Heart left ventricle (tissue), 16 donors: ENCODE data around the gene CRACR2A. TPM values are rescaled to one million over a fixed set of nuclear protein-coding genes. Genes with fewer than 3 reads are reported as not detected.

Experiments
- ATAC-seq, 4 donors: fragments of 200-7000 bp; cut with Tn5 transposase; one replicate each; pipeline ENCODE4 v1.9.1; 2020 to 2022; ENCODE audit warnings: moderate library complexity in 4 of 4, mild to moderate bottlenecking in 3 of 4, moderate number of reproducible peaks in 1 of 4
- DNase-seq, 5 donors: peaks; one replicate each; pipeline ENCODE4 v3.0.0-alpha.2; 2020
- H3K27ac ChIP-seq, 12 donors: fragments of 200-600 bp; sonication (generic) in 4 of 12; one replicate each; pipeline versions ENCODE4 v1.5.0 to v1.8.0; 2016 to 2022; ENCODE audit warnings: mild to moderate bottlenecking in 2 of 12
- H3K27me3 ChIP-seq, 9 donors: fragments of 200-600 bp; sonication (generic) in 2 of 9; one replicate each; pipeline versions ENCODE4 v1.5.1 to v1.8.0; 2016 to 2022; ENCODE audit warnings: mild to moderate bottlenecking in 3 of 9
- H3K36me3 ChIP-seq, 9 donors: fragments of 200-600 bp; sonication (generic) in 2 of 9; one replicate each; pipeline versions ENCODE4 v1.5.0 to v1.8.0; 2018 to 2022; ENCODE audit warnings: mild to moderate bottlenecking in 2 of 9
- H3K4me1 ChIP-seq, 12 donors: fragments of 200-600 bp; sonication (generic) in 4 of 12; one replicate each; pipeline versions ENCODE4 v1.5.0 to v1.8.0; 2016 to 2022; ENCODE audit warnings: mild to moderate bottlenecking in 3 of 12
- H3K4me3 ChIP-seq, 12 donors: fragments of 200-600 bp; sonication (generic) in 4 of 12; one replicate each; pipeline versions ENCODE4 v1.5.0 to v1.8.0; 2017 to 2022; ENCODE audit warnings: mild to moderate bottlenecking in 9 of 12, moderate library complexity in 4 of 12
- H3K9me3 ChIP-seq, 12 donors: fragments of 200-600 bp; sonication (generic) in 4 of 12; one replicate each; pipeline versions ENCODE4 v1.5.0 to v1.8.0; 2016 to 2022; ENCODE audit warnings: mild to moderate bottlenecking in 1 of 12
- CTCF ChIP-seq, 12 donors: fragments of 200-600 bp; sonication (generic) in 4 of 12; IDR thresholded peaks; one replicate each; pipeline versions ENCODE4 v1.5.0 to v1.8.0; 2018 to 2022; ENCODE audit warnings: antibody characterized with exemption in 12 of 12, mild to moderate bottlenecking in 5 of 12
- POLR2A ChIP-seq, 2 donors: fragments of 450-650 bp; IDR thresholded peaks; one replicate each; pipeline ENCODE4 v1.6.1; 2017; ENCODE audit warnings: antibody characterized with exemption in 2 of 2, mild to moderate bottlenecking in 2 of 2, moderate library complexity in 2 of 2
- WGBS, 4 donors: extraction: QIAGEN DNeasy Blood & Tissue Kit in 2 of 4; methylation state at CpG; one replicate each; pipeline versions ENCODE4 v1.1.5 to v1.1.7; 2013 to 2018; 5-methylcytosine and 5-hydroxymethylcytosine counted together
- intact Hi-C, 10 donors: fragments of 100-400 bp; cut with DNase I; formaldehyde crosslinking; loops; one replicate each; pipeline versions ENCODE4 v1.11.1 to v1.14.2; 2022
- polyA plus RNA-seq, 2 donors: library from polyadenylated mRNA; stranded (reverse); fragments of 200-250 nt; gene quantifications; one replicate each; pipeline ENCODE4 v1.2.3, GENCODE V29; 2013
- total RNA-seq, 9 donors: library from RNA; depleted of rRNA in 2 of 9; stranded (reverse); fragments of >200 nt in 2 of 9; fragmentation: NEBNext Ultra II Directional in 3 of 9; extraction: Animal tissue kit (Norgen Biotek cat#: 25700) in 3 of 9; gene quantifications; one replicate each; pipeline versions ENCODE4 v1.1.0 to v1.2.4, GENCODE V29; 2016 to 2023
- donor health status: ischemic (EF 13 %, LVEDD 7.1; RV severe dilation, severe dysfunction).
- donor health status: healthy with polysubstance abuse.
- donor health status: DM: no; HTN: yes; CAD: no.
- donor health status: DM: no; HTN: no; CAD: no.
- donor health status: ischemic (EF 25% LVEDD 6.9; RV normal size, moderate dysfunction).
- donor health status: ischemic (EF 25% LVEDD 5.7; RV mildly dilated, moderate dysfunction).
- donor health status: healthy.
- donor health status: DM: yes; HTN: yes; CAD: no.
- donor health status: ischemic (EF 35%, LVEDD 5.7; RV mildly dilated, moderate dysfunction).
- donor health status: nonischemic (EF 11% LVEDD 7.7; RV severe dilation, severe dysfunction).
- donor health status: DM: yes; HTN: yes; CAD: no.
- donor health status: PGD.
- donor health status: ischemic (EF 29% LVEDD 5.4; RV normal size, mild dysfunction).
- donor health status: nonischemic (EF 23%, LVEDD 6.1; RV moderate dilation, normal function).

Gene CRACR2A
- total and polyA plus RNA-seq, 11 donors = 1.0 to 14.1 (median 4.7) TPM

GRCh38 chr12:3601461-3602150, 151.3 kb downstream of the CRACR2A start:
- intact Hi-C loops = loop anchor here in 3 of 10 donors (5.0 to 10.0 kb wide), 3 partner anchors 69 to 257 kb away; partner anchors contain the start of gene PRMT8 (in 1 of the 3)
- no peak for ATAC-seq
- H3K4me1 ChIP-seq = peaks cover 0 to 44% (median 21%) of the 10 kb centered on the region in 12 donors

GRCh38 chr12:3600951-3601350, 152.0 kb downstream of the CRACR2A start:
- WGBS, 4 donors = 86 to 95% (median 91%) methylated on average over 7 of the region's 7 CpGs
- Histone ChIP-seq H3K4me1 (peaks cover 0 to 44% (median 21%) of the 10 kb centered on the region in 12 donors), H3K27me3 (peaks cover 0 to 14% (median 0%) of the 10 kb centered on the region in 9 donors), H3K27ac (no peak overlapping the region), H3K36me3 (no peaks in the 10 kb centered on the region), H3K9me3 (no peaks in the 10 kb centered on the region), H3K4me3 (no peak overlapping the region)
- DNase-seq (no peak), ATAC-seq (no peak)
- intact Hi-C loops = loop anchor here in 3 of 10 donors (5.0 to 10.0 kb wide), 3 partner anchors 69 to 256 kb away; partner anchors contain the start of gene PRMT8 (in 1 of the 3)
- TF ChIP-seq POLR2A (IDR thresholded peaks at IDR 0.05) = no peak
- TF ChIP-seq CTCF (IDR thresholded peaks at IDR 0.05) = no peak

More at GRCh38 chr12:3601461-3602150, 151.3 kb downstream of the CRACR2A start:
- peaks cover 0 to 14% (median 0%) of the 10 kb centered on the region in 9 donors for H3K27me3 ChIP-seq
- no peak for TF ChIP-seq CTCF (IDR thresholded peaks at IDR 0.05)
- H3K9me3 ChIP-seq = no peaks in the 10 kb centered on the region
- 78 to 84% (median 80%) methylated on average over 23 of the region's 23 CpGs for WGBS, 4 donors
- no peak overlapping the region for H3K27ac ChIP-seq
- no peaks in the 10 kb centered on the region for H3K36me3 ChIP-seq
- no peak for DNase-seq
- no peak overlapping the region for H3K4me3 ChIP-seq

GRCh38 chr12:3600039-3600720, 152.7 kb downstream of the CRACR2A start:
- Histone ChIP-seq H3K27ac (peak overlapping the region in 7 of 12 donors; percentile 9 to 43 (median 32)), H3K27me3 (peaks cover 0 to 14% (median 0%) of the 10 kb centered on the region in 9 donors), H3K36me3 (no peaks in the 10 kb centered on the region), H3K9me3 (no peaks in the 10 kb centered on the region), H3K4me1 (peaks cover 0 to 40% (median 17%) of the 10 kb centered on the region in 12 donors), H3K4me3 (no peak overlapping the region)
- peak; percentile 43 to 60 (median 58) for ATAC-seq
- WGBS, 4 donors = 36 to 46% (median 44%) methylated on average over 14 of the region's 14 CpGs
- no peak for DNase-seq
- intact Hi-C loops = loop anchor here in 3 of 10 donors (5.0 to 10.0 kb wide), 3 partner anchors 68 to 255 kb away; partner anchors contain the start of gene PRMT8 (in 1 of the 3)
- TF ChIP-seq POLR2A (IDR thresholded peaks at IDR 0.05) (no peak), CTCF (IDR thresholded peaks at IDR 0.05) (no peak)
